RWPE1 (cell line): ENCODE measurements around the gene KIRREL3.

Source experiments
- CTCF ChIA-PET: fragments of 350-600 bp; sonication (Branson Sonifier 250); formaldehyde crosslinking; extraction: SDS; loops from one replicate; lab custom pipeline; 2021; lab: Yijun Ruan, JAX
- POLR2A ChIA-PET: fragments of 400-600 bp; formaldehyde crosslinking; extraction: SDS; loops from one replicate; lab custom pipeline; 2020; ENCODE audit warnings: antibody characterized with exemption; ENCODE audit not compliant: low non-redundant PET; lab: Yijun Ruan, JAX
- DNase-seq: peaks from one replicate; pipeline ENCODE4 v3.0.0; 2012; ENCODE audit warnings: low spot score
- H3K27ac ChIP-seq: fragments of 450-650 bp; 2 replicates; pipeline ENCODE4 v1.5.1; 2017
- CTCF ChIP-seq: fragments of 450-650 bp; conservative IDR thresholded peaks from 2 replicates; pipeline ENCODE4 v1.5.1; 2017; ENCODE audit warnings: low read depth, mild to moderate bottlenecking

The KIRREL3 gene

GRCh38 chr11:126414615-126415014 lies 586.0 kb downstream of the KIRREL3 start:
- no peak for DNase-seq
- peak overlapping the region; percentile 90 for H3K27ac ChIP-seq
- POLR2A ChIA-PET = no interaction called here
- TF ChIP-seq CTCF = no peak
- CTCF ChIA-PET = no interaction called here

DNA sequence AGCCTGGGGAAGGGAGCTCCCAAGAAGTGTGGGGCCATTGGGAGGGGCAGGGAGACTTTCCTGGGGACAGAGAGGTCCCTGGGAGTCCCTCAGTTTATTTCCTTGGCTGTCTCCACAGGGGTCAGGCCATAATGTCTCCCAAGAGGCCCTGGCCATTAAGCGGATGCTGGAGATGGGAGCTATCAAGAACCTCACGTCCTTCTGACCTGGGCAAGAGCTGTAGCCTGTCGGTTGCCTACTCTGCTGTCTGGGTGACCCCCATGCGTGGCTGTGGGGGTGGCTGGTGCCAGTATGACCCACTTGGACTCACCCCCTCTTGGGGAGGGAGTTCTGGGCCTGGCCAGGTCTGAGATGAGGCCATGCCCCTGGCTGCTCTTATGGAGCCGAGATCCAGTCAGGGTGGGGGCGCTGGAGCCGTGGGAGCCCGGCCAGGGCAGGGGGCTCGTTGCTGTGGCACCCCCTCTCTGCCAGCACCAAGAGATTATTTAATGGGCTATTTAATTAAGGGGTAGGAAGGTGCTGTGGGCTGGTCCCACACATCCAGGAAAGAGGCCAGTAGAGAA lies 586.6 kb downstream of the KIRREL3 start:
- POLR2A ChIA-PET = no interaction called here
- no peak for TF ChIP-seq CTCF
- H3K27ac ChIP-seq = peak overlapping the region; percentile 90
- DNase-seq = no peak
- CTCF ChIA-PET = no interaction called here

DNA sequence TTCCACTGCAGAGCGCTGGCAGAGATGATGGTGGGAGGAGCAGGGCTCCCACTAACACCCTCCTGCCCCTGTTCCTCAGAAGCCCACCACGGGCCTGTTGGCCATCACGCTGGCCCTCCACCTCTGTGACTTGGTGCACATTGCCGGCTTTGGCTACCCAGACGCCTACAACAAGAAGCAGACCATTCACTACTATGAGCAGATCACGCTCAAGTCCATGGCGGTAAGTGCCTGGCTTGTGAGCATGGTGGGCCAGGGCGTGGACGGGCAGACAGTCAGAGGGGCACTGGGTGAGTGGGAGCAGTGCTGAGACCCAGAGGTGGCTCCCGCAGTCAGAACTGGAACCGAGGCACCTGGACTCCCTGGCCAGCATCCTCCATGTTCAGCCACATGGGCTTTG lies 587.1 kb downstream of the KIRREL3 start:
- CTCF ChIA-PET = no interaction called here
- POLR2A ChIA-PET = no interaction called here
- DNase-seq = no peak
- H3K27ac ChIP-seq = peak overlapping the region; percentile 90
- no peak for TF ChIP-seq CTCF

DNA sequence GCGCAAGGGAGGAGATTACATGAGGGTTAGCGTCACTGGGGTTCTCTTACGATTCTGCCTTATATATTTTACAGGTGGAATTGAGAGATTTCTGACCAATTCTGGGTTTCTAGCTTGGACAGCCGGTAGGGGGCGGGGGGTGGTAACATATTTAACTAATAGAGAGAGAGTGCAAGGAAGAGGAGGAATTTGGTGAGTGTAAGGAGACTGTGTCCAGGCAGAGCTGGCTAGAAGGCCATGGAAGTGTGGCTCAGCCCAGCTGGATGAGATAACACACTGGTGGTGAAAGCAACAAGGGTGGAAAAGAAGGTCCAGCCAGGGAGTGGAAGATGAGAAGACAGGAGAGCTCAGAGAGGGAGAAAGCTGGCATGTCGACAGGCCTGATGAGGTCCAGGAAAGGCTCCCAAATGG lies 588.6 kb downstream of the KIRREL3 start:
- H3K27ac ChIP-seq = peak overlapping the region; percentile 20; the same call in 1 of the 2 replicates
- no peak for DNase-seq
- ChIA-PET CTCF (no interaction called here), POLR2A (no interaction called here)
- TF ChIP-seq CTCF = no peak

DNA sequence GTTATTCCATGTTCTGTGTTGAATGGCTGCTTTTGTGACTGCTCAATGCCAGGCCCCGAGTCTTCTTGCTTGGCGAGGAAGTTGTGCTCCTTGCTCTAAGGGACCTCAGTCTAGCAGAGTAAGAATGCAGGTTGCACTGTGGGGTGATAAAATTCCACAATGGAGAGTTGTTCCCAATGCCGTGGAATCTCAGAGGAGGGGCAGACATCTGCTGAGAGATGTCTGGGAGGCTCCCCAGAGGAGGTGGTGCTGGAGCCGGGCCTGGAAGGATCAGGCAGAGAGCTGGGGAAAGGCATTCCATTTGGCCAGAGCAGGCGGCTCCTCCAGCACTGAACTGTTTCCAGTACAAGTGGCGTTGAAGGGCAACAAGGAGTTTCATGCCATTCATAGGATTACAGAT lies 589.9 kb downstream of the KIRREL3 start:
- H3K27ac ChIP-seq = peak overlapping the region; percentile 15; the same call in 1 of the 2 replicates
- CTCF ChIA-PET = interaction anchor here (0.5 kb wide), 1 partner anchor 148 kb away, joined by 3 read pairs; no protein-coding TSS in a partner anchor
- no peak for DNase-seq
- POLR2A ChIA-PET = no interaction called here
- no peak for TF ChIP-seq CTCF

GRCh38 chr11:126409620-126409985 lies 591.0 kb downstream of the KIRREL3 start:
- no peak for TF ChIP-seq CTCF
- DNase-seq = no peak
- POLR2A ChIA-PET = no interaction called here
- CTCF ChIA-PET = interaction anchor here (0.6 kb wide), 1 partner anchor 26 kb away, joined by 3 read pairs; no protein-coding TSS in a partner anchor
- H3K27ac ChIP-seq = peak overlapping the region; percentile 36
